BJ (cell line): ENCODE measurements around the gene SLC6A1. TPM values are rescaled to one million over a fixed set of nuclear protein-coding genes. Genes with fewer than 3 reads are reported as not detected.

Experiments used
- CTCF ChIA-PET: fragments of 350-600 bp; formaldehyde crosslinking; extraction: SDS; loops from one replicate; lab custom pipeline; 2021; ENCODE audit warnings: antibody characterized with exemption, inconsistent platforms; lab: Yijun Ruan, JAX
- POLR2A ChIA-PET: fragments of 300-600 bp; sonication (Branson Sonifier 250); formaldehyde crosslinking; extraction: SDS; loops from one replicate; lab custom pipeline; 2021; ENCODE audit warnings: antibody characterized with exemption; lab: Charles Lee
- DNase-seq: peaks from one replicate; pipeline ENCODE4 v3.0.0-alpha.2; 2011; ENCODE audit warnings: low read depth
- H3K27me3 ChIP-seq: 2 replicates; pipeline ENCODE4 v1.6.0; 2011; ENCODE audit warnings: low read length; ENCODE audit not compliant: control insufficient read depth, insufficient read depth
- H3K36me3 ChIP-seq: 2 replicates; pipeline ENCODE4 v1.5.1; 2011; ENCODE audit warnings: low read length; ENCODE audit not compliant: control insufficient read depth, insufficient read depth
- H3K4me3 ChIP-seq: 2 replicates; pipeline ENCODE4 v1.5.1; 2011; ENCODE audit warnings: low read depth, mild to moderate bottlenecking, control low read depth, low read length
- polyA plus RNA-seq: library from polyadenylated mRNA; depleted of rRNA; stranded (reverse); fragments of >200 nt; gene quantifications from 2 replicates; pipeline ENCODE4 v1.2.3, GENCODE V29; 2011
- TF ChIP-seq, protein P1 (sequence below): IDR thresholded peaks from 2 replicates; pipeline ENCODE4 v1.5.1; 2011; ENCODE audit warnings: low read depth, mild to moderate bottlenecking, control low read depth, inconsistent platforms, low read length, moderate library complexity; ENCODE audit not compliant: insufficient read depth

SLC6A1 gene
- polyA plus RNA-seq, 1 experiment, result not detected

DNA sequence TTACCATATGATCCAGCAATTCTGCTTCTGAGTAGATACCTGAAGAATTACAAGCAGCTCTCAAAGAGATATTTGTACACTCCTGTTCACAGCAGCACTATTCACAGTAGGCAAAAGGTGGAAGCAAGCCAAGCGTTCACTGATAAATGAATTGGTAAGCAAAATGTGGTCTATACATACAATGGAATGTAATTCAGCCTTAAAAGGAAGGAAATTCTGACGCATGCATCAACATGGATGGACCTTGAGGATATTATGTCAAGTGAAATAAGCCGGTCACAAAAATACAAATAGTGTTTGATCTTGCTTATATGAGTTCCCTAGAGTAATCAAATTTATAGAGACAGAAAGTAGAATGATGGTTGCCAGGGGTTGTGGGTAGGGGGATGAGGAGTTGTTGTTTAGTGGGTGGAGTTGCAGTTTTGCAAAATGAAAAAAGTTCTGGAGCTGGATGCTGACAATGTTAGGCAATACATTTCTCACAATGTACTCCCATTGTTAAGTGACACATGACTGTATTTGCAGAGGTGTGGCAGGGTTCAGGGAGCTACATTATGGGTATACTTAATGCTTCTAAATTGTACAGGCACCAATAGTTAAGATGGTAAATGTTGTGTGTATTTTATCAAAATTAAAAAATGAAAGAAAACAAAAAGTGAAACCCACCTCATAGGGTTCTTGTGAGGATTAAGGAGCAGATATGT lies 26.7 kb downstream of the SLC6A1 start:
- H3K4me3 ChIP-seq, result no peak overlapping the region
- TF ChIP-seq, protein P1, sequence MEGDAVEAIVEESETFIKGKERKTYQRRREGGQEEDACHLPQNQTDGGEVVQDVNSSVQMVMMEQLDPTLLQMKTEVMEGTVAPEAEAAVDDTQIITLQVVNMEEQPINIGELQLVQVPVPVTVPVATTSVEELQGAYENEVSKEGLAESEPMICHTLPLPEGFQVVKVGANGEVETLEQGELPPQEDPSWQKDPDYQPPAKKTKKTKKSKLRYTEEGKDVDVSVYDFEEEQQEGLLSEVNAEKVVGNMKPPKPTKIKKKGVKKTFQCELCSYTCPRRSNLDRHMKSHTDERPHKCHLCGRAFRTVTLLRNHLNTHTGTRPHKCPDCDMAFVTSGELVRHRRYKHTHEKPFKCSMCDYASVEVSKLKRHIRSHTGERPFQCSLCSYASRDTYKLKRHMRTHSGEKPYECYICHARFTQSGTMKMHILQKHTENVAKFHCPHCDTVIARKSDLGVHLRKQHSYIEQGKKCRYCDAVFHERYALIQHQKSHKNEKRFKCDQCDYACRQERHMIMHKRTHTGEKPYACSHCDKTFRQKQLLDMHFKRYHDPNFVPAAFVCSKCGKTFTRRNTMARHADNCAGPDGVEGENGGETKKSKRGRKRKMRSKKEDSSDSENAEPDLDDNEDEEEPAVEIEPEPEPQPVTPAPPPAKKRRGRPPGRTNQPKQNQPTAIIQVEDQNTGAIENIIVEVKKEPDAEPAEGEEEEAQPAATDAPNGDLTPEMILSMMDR, result no peak
- H3K36me3 ChIP-seq, result no peaks in the 10 kb centered on the region
- ChIA-PET POLR2A (no interaction called here), CTCF (interaction anchor here (0.9 kb wide), 1 partner anchor 12 kb away, joined by 4 read pairs; no protein-coding TSS in a partner anchor)
- DNase-seq, result no peak
- peaks cover 4% of the 10 kb centered on the region for H3K27me3 ChIP-seq

DNA sequence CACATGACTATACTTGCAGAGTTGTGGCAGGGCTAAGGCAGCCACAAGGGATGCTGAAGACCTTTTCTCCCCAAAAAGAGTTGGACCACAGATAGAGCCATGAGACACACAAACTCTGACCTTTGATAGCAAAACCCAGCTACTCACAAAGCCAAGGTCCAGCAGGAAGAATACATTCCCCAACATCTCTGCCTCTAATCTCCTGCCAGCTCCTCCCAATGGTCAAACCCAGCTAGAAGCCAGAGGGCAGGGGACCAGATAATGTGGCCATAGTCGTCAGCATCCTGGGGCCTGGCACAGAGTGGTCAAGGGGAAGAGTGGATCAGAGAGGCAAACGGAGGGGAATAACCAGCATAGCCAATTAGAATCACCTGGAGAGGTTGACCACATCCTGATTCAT lies 28.2 kb downstream of the SLC6A1 start:
- no peak overlapping the region for H3K4me3 ChIP-seq
- CTCF ChIA-PET, result interaction anchor here (0.5 to 1.3 kb wide), 3 partner anchors 27 to 570 kb away, joined by 3 read pairs; no protein-coding TSS in a partner anchor
- no peak for DNase-seq
- TF ChIP-seq, protein P1, result no peak
- POLR2A ChIA-PET, result no interaction called here
- H3K36me3 ChIP-seq, result no peaks in the 10 kb centered on the region
- H3K27me3 ChIP-seq, result peaks cover 4% of the 10 kb centered on the region

DNA sequence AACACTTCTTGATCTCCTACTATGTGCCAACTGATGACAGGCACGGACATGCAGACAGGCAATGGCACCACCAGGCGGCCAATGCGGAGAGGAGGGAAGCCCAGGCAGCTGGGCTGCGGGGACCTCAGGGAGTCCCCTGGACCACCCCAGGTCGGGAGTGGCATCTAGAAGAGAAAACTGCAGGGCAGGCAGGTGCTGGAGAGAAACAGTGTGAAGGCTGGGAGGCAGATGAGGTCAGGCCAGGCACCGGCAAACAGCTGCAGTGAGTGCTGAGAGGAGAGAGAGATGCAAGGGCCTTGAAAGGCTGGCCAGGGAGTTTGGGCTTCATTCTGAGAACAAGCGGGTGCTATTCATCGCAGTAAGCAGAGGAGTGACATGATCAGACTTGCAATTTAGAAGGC lies 29.1 kb downstream of the SLC6A1 start:
- DNase-seq, result no peak

DNA sequence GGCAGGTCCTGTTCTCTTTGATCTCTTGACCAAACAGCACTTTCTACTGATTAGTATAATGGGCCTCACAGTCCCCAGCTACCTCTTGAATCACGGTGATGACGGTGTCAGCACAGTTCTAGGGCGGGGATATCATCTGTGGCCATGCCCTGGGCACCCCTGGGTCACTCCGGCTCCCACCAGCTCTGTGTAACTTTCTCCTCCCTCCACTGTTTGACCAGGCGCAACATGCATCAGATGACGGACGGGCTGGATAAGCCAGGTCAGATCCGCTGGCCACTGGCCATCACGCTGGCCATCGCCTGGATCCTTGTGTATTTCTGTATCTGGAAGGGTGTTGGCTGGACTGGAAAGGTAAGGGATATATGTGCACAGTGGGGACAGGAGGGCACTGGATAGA lies 29.6 kb downstream of the SLC6A1 start:
- H3K36me3 ChIP-seq, result no peaks in the 10 kb centered on the region
- TF ChIP-seq, protein P1, result no peak
- no peak for DNase-seq
- no peak overlapping the region for H3K4me3 ChIP-seq
- H3K27me3 ChIP-seq, result peaks cover 4% of the 10 kb centered on the region
- ChIA-PET POLR2A (no interaction called here), CTCF (interaction anchor here (1.3 kb wide), 1 partner anchor 26 kb away, joined by 3 read pairs; no protein-coding TSS in a partner anchor)

More for the DNA sequence above, 29.1 kb downstream of the SLC6A1 start:
- POLR2A ChIA-PET, result no interaction called here
- CTCF ChIA-PET, result interaction anchor here (1.3 kb wide), 1 partner anchor 26 kb away, joined by 3 read pairs; no protein-coding TSS in a partner anchor
- Histone ChIP-seq H3K4me3 (no peak overlapping the region), H3K27me3 (peaks cover 4% of the 10 kb centered on the region), H3K36me3 (no peaks in the 10 kb centered on the region)
- TF ChIP-seq, protein P1, result no peak

DNA sequence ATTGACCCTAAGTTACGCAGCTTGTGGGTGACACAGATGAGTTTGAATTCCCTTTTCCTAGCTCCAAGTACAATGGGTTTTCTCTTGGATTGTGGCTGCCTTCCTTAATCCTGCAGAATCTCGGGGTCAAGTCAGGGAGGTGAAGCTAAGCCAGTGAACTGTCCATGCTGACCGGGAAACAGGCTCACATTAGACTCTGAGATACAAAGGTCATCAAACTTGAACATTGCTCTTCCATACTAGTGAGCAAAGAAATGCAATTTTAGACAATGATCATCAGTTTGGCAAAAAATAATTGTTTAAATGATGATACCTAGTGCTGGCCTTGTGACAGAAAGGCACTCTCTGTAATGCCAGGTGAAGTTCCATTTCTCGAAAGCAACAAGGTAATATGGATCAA lies 31.6 kb downstream of the SLC6A1 start:
- CTCF ChIA-PET, result no interaction called here
- peaks cover 4% of the 10 kb centered on the region for H3K27me3 ChIP-seq
- H3K4me3 ChIP-seq, result no peak overlapping the region
- H3K36me3 ChIP-seq, result no peaks in the 10 kb centered on the region
- POLR2A ChIA-PET, result no interaction called here
- DNase-seq, result no peak
- TF ChIP-seq, protein P1, result no peak
